Caco-2 (cell line): ENCODE measurements around the gene SLC25A29. TPM values are rescaled to one million over a fixed set of nuclear protein-coding genes. Genes with fewer than 3 reads are reported as not detected.

Experiments used
- BruUV-seq: library from RNA; stranded (reverse); fragments of 400-500 nt; replicated peaks from 2 replicates; lab custom pipeline; 2021; lab: Mats Ljungman, UMichigan
- CTCF ChIA-PET: fragments of 300-600 bp; sonication (Branson Sonifier 250); formaldehyde crosslinking; loops from one replicate; lab custom pipeline; 2022; ENCODE audit warnings: antibody characterized with exemption; lab: Charles Lee
- POLR2A ChIA-PET: fragments of 300-600 bp; sonication (Branson Sonifier 250); formaldehyde crosslinking; loops from one replicate; lab custom pipeline; 2022; ENCODE audit warnings: antibody characterized with exemption; lab: Charles Lee
- DNase-seq, 2 experiments: peaks; one replicate each; pipeline versions ENCODE4 v3.0.0 to v3.0.0-alpha.2; 2020 to 2022
- H3K27me3 ChIP-seq: replicated peaks from 2 replicates; pipeline ENCODE4 v1.6.0; 2011; ENCODE audit warnings: low read length; ENCODE audit not compliant: control insufficient read depth, insufficient read depth
- H3K36me3 ChIP-seq: 2 replicates; pipeline ENCODE4 v1.5.1; 2011; ENCODE audit warnings: low read length; ENCODE audit not compliant: control insufficient read depth, insufficient read depth
- H3K4me1 ChIP-seq: fragments of 250-450 bp; sonication (Bioruptor Pico); 2 replicates; pipeline ENCODE4 v1.5.1; 2020; ENCODE audit warnings: mild to moderate bottlenecking
- H3K4me3 ChIP-seq: 2 replicates; pipeline ENCODE4 v1.5.1; 2011; ENCODE audit warnings: low read depth, mild to moderate bottlenecking, control low read depth, low read length
- H3K9me3 ChIP-seq: fragments of 250-450 bp; sonication (Bioruptor Pico); 2 replicates; pipeline ENCODE4 v1.5.1; 2020; ENCODE audit warnings: mild to moderate bottlenecking, moderate library complexity
- H3K27ac Mint-ChIP-seq: one replicate; pipeline ENCODE4 v1.8.0; 2022; ENCODE audit warnings: mixed read lengths; ENCODE audit not compliant: unreplicated experiment
- H3K27me3 Mint-ChIP-seq: one replicate; pipeline ENCODE4 v1.8.0; 2022; ENCODE audit warnings: mixed read lengths; ENCODE audit not compliant: insufficient read depth, unreplicated experiment
- H3K36me3 Mint-ChIP-seq: one replicate; pipeline ENCODE4 v1.8.0; 2022; ENCODE audit warnings: mild to moderate bottlenecking, mixed read lengths; ENCODE audit not compliant: insufficient read depth, unreplicated experiment
- H3K4me1 Mint-ChIP-seq: one replicate; pipeline ENCODE4 v1.8.0; 2022; ENCODE audit warnings: low read depth, mixed read lengths; ENCODE audit not compliant: unreplicated experiment
- H3K4me3 Mint-ChIP-seq: one replicate; pipeline ENCODE4 v1.8.0; 2022; ENCODE audit warnings: mild to moderate bottlenecking, moderate library complexity, mixed read lengths; ENCODE audit not compliant: unreplicated experiment
- H3K9me3 Mint-ChIP-seq: one replicate; pipeline ENCODE4 v1.8.0; 2022; ENCODE audit warnings: mixed read lengths; ENCODE audit not compliant: unreplicated experiment
- CTCF ChIP-seq, 2 experiments: fragments of 200-600 bp in 1 of 2; IDR thresholded peaks; 1 replicate in 1 of 2; 2 replicates in 1 of 2; pipeline versions ENCODE4 v1.5.1 to v1.8.0; 2011 to 2022; ENCODE audit warnings: antibody characterized with exemption in 1 of 2, control low read depth in 1 of 2, inconsistent platforms in 1 of 2, low read depth in 1 of 2, low read length in 1 of 2, mild to moderate bottlenecking in 1 of 2, moderate library complexity in 1 of 2; ENCODE audit not compliant: insufficient read depth in 1 of 2, severe bottlenecking in 1 of 2, unreplicated experiment in 1 of 2
- intact Hi-C: fragments of 100-400 bp; cut with micrococcal nuclease; formaldehyde crosslinking; loops from one replicate; pipeline ENCODE4 v1.10.0; 2022; ENCODE audit not compliant: unreplicated experiment
- total RNA-seq: library from RNA; stranded (reverse); gene quantifications from 2 replicates; pipeline ENCODE4 v1.2.3, GENCODE V29; 2022

The SLC25A29 gene
- total RNA-seq, 1 experiment from 2014 or later, result 28.5 TPM

- DNase-seq, result no peak
- no peak for TF ChIP-seq CTCF (IDR thresholded peaks at IDR 0.05; ENCODE audit: insufficient read depth in 1 of 2, low read depth in 1 of 2, low read length in 1 of 2, severe bottlenecking in 1 of 2, unreplicated experiment in 1 of 2)
- H3K4me3 ChIP-seq, result no peak overlapping the region
- Mint-ChIP-seq H3K4me3 (no peak overlapping the region), H3K27ac (no peak overlapping the region), H3K9me3 (no peaks in the 10 kb centered on the region), H3K4me1 (peaks cover 11% of the 10 kb centered on the region), H3K27me3 (no peaks in the 10 kb centered on the region), H3K36me3 (no peaks in the 10 kb centered on the region)
- POLR2A ChIA-PET, result no interaction called here
- no TSS peak for BruUV-seq
- no peaks in the 10 kb centered on the region for H3K9me3 ChIP-seq
- no peaks in the 10 kb centered on the region for H3K36me3 ChIP-seq
- H3K4me1 ChIP-seq, result no peaks in the 10 kb centered on the region
- intact Hi-C loops, result no loop called here
- CTCF ChIA-PET, result no interaction called here
- H3K27me3 ChIP-seq, result no peaks in the 10 kb centered on the region
These were observed 14.1 kb upstream of the SLC25A29 start for GRCh38 chr14:100320157-100320856.

- Histone ChIP-seq H3K36me3 (no peaks in the 10 kb centered on the region), H3K27me3 (no peaks in the 10 kb centered on the region), H3K4me1 (no peaks in the 10 kb centered on the region), H3K9me3 (no peaks in the 10 kb centered on the region), H3K4me3 (no peak overlapping the region)
- ChIA-PET CTCF (interaction anchor here (0.7 kb wide), 1 partner anchor 46 kb away, joined by 4 read pairs; no protein-coding TSS in a partner anchor), POLR2A (no interaction called here)
- Mint-ChIP-seq H3K27me3 (no peaks in the 10 kb centered on the region), H3K4me1 (peaks cover 11% of the 10 kb centered on the region), H3K36me3 (no peaks in the 10 kb centered on the region), H3K4me3 (no peak overlapping the region), H3K9me3 (no peaks in the 10 kb centered on the region), H3K27ac (no peak overlapping the region)
- intact Hi-C loops, result no loop called here
- no peak for DNase-seq
- BruUV-seq, result no TSS peak
- TF ChIP-seq CTCF (IDR thresholded peaks at IDR 0.05; ENCODE audit: insufficient read depth in 1 of 2, low read depth in 1 of 2, low read length in 1 of 2, severe bottlenecking in 1 of 2, unreplicated experiment in 1 of 2), result peak in 1 of 2 experiments; percentile 36
These were observed 11.9 kb upstream of the SLC25A29 start for GRCh38 chr14:100317912-100318808.

GRCh38 chr14:100317389-100317788 lies 11.1 kb upstream of the SLC25A29 start:
- Histone ChIP-seq H3K9me3 (no peaks in the 10 kb centered on the region), H3K36me3 (no peaks in the 10 kb centered on the region), H3K4me3 (no peak overlapping the region), H3K27me3 (no peaks in the 10 kb centered on the region), H3K4me1 (no peaks in the 10 kb centered on the region)
- Mint-ChIP-seq H3K9me3 (no peaks in the 10 kb centered on the region), H3K27ac (no peak overlapping the region), H3K36me3 (no peaks in the 10 kb centered on the region), H3K27me3 (no peaks in the 10 kb centered on the region), H3K4me3 (no peak overlapping the region), H3K4me1 (peaks cover 11% of the 10 kb centered on the region)
- intact Hi-C loops, result no loop called here
- no peak for DNase-seq
- no peak for TF ChIP-seq CTCF (IDR thresholded peaks at IDR 0.05; ENCODE audit: insufficient read depth in 1 of 2, low read depth in 1 of 2, low read length in 1 of 2, severe bottlenecking in 1 of 2, unreplicated experiment in 1 of 2)
- BruUV-seq, result no TSS peak
- CTCF ChIA-PET, result no interaction called here
- POLR2A ChIA-PET, result no interaction called here
